Activated B cell treated with CpG ODN at 0.5 μM for 24 hours (primary cell): Measurements from ENCODE around the gene DSC1. TPM values are rescaled to one million over a fixed set of nuclear protein-coding genes. Genes with fewer than 3 reads are reported as not detected.

ENCODE experiments used
- ATAC-seq: fragments of 200-7000 bp; cut with Tn5 transposase; one replicate; pipeline ENCODE4 v1.10.0; 2021; ENCODE audit warnings: low read depth, mild to moderate bottlenecking, moderate library complexity
- CTCF ChIA-PET: fragments of 350-600 bp; sonication (Branson Sonifier 250); formaldehyde crosslinking; loops from one replicate; lab custom pipeline; 2021; ENCODE audit warnings: antibody characterized with exemption; lab: Charles Lee
- POLR2A ChIA-PET: fragments of 350-600 bp; sonication (Branson Sonifier 250); formaldehyde crosslinking; loops from one replicate; lab custom pipeline; 2021; ENCODE audit warnings: antibody characterized with exemption; lab: Charles Lee
- DNase-seq: peaks from one replicate; pipeline ENCODE4 v3.0.0; 2022
- H3K27ac Mint-ChIP-seq: one replicate; pipeline ENCODE4 v1.8.0; 2020; ENCODE audit warnings: mixed read lengths
- H3K27me3 Mint-ChIP-seq: one replicate; pipeline ENCODE4 v1.8.0; 2021; ENCODE audit warnings: mixed read lengths
- H3K36me3 Mint-ChIP-seq: one replicate; pipeline ENCODE4 v1.8.0; 2021; ENCODE audit warnings: low read depth, mixed read lengths
- H3K4me1 Mint-ChIP-seq: one replicate; pipeline ENCODE4 v1.8.0; 2021; ENCODE audit warnings: mixed read lengths
- H3K4me3 Mint-ChIP-seq: one replicate; pipeline ENCODE4 v1.8.0; 2020; ENCODE audit warnings: mild to moderate bottlenecking, mixed read lengths
- H3K9me3 Mint-ChIP-seq: one replicate; pipeline ENCODE4 v1.8.0; 2020; ENCODE audit warnings: mixed read lengths
- CTCF ChIP-seq: fragments of 200-600 bp; IDR thresholded peaks from one replicate; pipeline ENCODE4 v1.8.0; 2022; ENCODE audit warnings: antibody characterized with exemption, mild to moderate bottlenecking
- intact Hi-C: fragments of 100-400 bp; cut with micrococcal nuclease; formaldehyde crosslinking; loops from one replicate; pipeline ENCODE4 v1.15.1; 2024
- total RNA-seq: library from RNA; stranded (reverse); gene quantifications from 2 replicates; pipeline ENCODE4 v1.2.3, GENCODE V29; 2022

The DSC1 gene
- total RNA-seq, 1 donor from 2014 or later: not detected

DNA sequence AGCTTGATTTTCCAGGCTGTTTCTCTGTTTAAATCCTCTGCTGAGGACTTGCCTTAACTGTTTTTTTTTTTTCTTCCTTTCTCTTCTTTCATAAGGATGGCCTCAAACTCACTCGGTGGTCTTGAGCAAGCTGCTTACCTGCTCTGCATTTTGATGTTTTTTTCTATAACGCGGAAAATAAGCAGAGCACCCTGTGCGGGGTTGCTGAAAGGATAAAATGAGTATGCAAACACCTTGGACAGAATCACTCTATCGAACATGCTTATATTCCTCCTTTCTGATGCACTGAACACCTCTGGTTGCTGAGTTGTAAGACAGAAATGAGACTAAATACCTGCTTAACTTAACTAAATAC is 41.1 kb upstream of the DSC1 start:
- no peaks in the 10 kb centered on the region for H3K4me1 Mint-ChIP-seq
- no peaks in the 10 kb centered on the region for H3K36me3 Mint-ChIP-seq
- no peak for DNase-seq
- no peak for TF ChIP-seq CTCF
- H3K4me3 Mint-ChIP-seq: no peak overlapping the region
- no peak overlapping the region for H3K27ac Mint-ChIP-seq
- no peak for ATAC-seq
- H3K27me3 Mint-ChIP-seq: no peaks in the 10 kb centered on the region
- ChIA-PET POLR2A (no interaction called here), CTCF (no interaction called here)
- intact Hi-C loops: no loop called here
- peaks cover 3% of the 10 kb centered on the region for H3K9me3 Mint-ChIP-seq

DNA sequence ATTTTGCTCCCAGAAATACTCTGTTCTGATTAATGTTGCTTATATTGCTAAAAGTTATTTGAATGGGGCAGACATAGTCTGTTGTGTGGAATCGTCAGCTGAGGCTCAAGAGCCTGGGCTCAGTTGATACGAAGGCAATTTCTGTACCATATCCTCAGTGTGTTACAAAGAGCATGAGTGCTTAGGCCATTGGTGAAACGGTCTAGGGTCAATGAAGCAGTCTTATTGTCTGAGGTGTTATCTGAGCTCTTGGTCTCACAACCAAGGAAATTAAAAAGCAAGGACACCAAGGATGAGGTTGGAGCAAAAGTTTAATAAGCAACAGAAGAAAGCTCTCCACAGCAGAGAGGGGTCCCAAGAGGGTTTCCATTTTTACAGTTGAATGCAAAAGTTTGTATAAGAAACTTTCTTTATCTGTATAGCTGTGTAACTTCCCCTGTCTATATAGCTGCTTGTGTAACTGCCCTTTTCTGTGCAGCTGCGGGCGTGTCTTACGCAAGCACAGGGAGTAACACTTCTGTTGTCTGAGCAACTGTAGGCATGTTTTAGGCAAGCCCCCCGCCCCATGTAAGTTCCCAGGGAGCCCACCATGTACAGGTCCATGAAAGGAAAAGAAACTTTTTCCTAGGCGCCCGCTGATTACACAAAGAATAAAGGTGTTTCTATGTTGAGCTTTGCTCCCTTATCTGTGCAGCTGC is 40.6 kb upstream of the DSC1 start:
- TF ChIP-seq CTCF: no peak
- peaks cover 3% of the 10 kb centered on the region for H3K9me3 Mint-ChIP-seq
- H3K27me3 Mint-ChIP-seq: no peaks in the 10 kb centered on the region
- CTCF ChIA-PET: no interaction called here
- ATAC-seq (no peak), DNase-seq (no peak)
- no peaks in the 10 kb centered on the region for H3K36me3 Mint-ChIP-seq
- H3K4me1 Mint-ChIP-seq: no peaks in the 10 kb centered on the region
- POLR2A ChIA-PET: no interaction called here
- H3K4me3 Mint-ChIP-seq: no peak overlapping the region
- no peak overlapping the region for H3K27ac Mint-ChIP-seq
- intact Hi-C loops: no loop called here

GRCh38 chr18:31199190-31199769 is 36.6 kb upstream of the DSC1 start:
- Mint-ChIP-seq H3K4me1 (no peaks in the 10 kb centered on the region), H3K9me3 (peaks cover 3% of the 10 kb centered on the region), H3K4me3 (no peak overlapping the region), H3K36me3 (no peaks in the 10 kb centered on the region), H3K27ac (no peak overlapping the region), H3K27me3 (no peaks in the 10 kb centered on the region)
- no peak for ATAC-seq
- TF ChIP-seq CTCF: no peak
- CTCF ChIA-PET: no interaction called here
- intact Hi-C loops: no loop called here
- no peak for DNase-seq
- POLR2A ChIA-PET: no interaction called here

DNA sequence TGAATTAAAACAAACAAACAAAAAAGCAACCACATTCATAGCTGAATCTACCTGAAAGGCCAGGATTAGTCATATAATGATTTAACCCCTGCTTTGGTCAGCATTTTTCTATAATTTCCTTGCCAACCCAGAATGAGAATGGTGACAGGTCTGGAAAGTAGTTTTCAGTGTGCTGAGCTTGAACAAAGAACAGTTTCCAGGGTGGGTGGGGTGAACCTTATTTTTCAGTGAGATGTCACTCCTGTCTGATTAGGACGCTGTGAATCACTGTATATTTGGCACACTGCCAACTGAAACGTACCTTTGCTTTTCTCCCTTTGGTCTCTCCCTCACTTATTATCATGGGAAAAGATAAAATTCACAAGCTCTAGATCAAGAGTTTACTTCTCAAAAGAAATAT is 35.0 kb upstream of the DSC1 start:
- CTCF ChIA-PET: no interaction called here
- H3K27ac Mint-ChIP-seq: no peak overlapping the region
- no peaks in the 10 kb centered on the region for H3K4me1 Mint-ChIP-seq
- POLR2A ChIA-PET: no interaction called here
- TF ChIP-seq CTCF: no peak
- H3K9me3 Mint-ChIP-seq: peaks cover 3% of the 10 kb centered on the region
- H3K27me3 Mint-ChIP-seq: no peaks in the 10 kb centered on the region
- intact Hi-C loops: no loop called here
- no peaks in the 10 kb centered on the region for H3K36me3 Mint-ChIP-seq
- DNase-seq (no peak), ATAC-seq (no peak)
- H3K4me3 Mint-ChIP-seq: no peak overlapping the region

DNA sequence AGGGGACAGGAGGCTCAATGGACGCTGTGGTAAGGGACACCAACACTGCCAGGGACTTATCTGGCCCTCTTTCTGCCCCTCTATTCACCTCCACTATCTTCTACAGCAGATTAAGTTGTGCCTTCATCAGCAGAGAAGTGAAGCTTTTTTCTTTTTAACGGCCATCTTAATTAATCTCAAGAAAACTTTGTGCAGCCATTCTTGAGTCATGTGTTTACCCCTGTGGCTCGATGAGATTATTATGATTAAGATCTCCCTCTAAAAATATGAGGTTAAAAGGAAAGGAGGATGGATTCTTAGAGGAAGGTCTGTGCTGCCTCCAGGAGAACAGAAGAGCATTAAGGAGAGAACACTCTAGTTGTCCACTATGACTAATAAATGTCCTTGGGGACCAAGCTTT is 32.4 kb upstream of the DSC1 start:
- ATAC-seq (no peak), DNase-seq (no peak)
- ChIA-PET POLR2A (no interaction called here), CTCF (no interaction called here)
- no peaks in the 10 kb centered on the region for H3K4me1 Mint-ChIP-seq
- no peak overlapping the region for H3K4me3 Mint-ChIP-seq
- peaks cover 2% of the 10 kb centered on the region for H3K9me3 Mint-ChIP-seq
- no peaks in the 10 kb centered on the region for H3K36me3 Mint-ChIP-seq
- intact Hi-C loops: no loop called here
- no peaks in the 10 kb centered on the region for H3K27me3 Mint-ChIP-seq
- TF ChIP-seq CTCF: no peak
- H3K27ac Mint-ChIP-seq: no peak overlapping the region
